ENCODE data around the gene ZDBF2. TPM values are rescaled to one million over a fixed set of nuclear protein-coding genes. Genes with fewer than 3 reads are reported as not detected.

ZDBF2 gene
- total RNA-seq, 1 experiment from 2014 or later, result 31.8 TPM

- Histone ChIP-seq H2AFZ (ENCODE audit: low read length) (no peak overlapping the region), H3K4me2 (ENCODE audit: insufficient read depth, insufficient read length, low read length) (peak overlapping the region; percentile 94), H3K4me1 (ENCODE audit: insufficient read depth, low read length) (no peaks in the 10 kb centered on the region), H3T11ph (ENCODE audit: low read length) (no peak overlapping the region), H2BK20ac (ENCODE audit: low read depth, low read length, poor library complexity, severe bottlenecking) (no peak overlapping the region), H2BK15ac (ENCODE audit: low read depth, low read length) (no peak overlapping the region), H3K23me2 (ENCODE audit: insufficient read length, low read depth, low read length, poor library complexity, severe bottlenecking) (peaks cover 11% of the 10 kb centered on the region), H2BK5ac (ENCODE audit: insufficient read length, low read length) (no peak overlapping the region), H4K91ac (ENCODE audit: insufficient read length, low read depth, low read length) (no peak overlapping the region), H2BK120ac (ENCODE audit: low read depth, low read length, poor library complexity, severe bottlenecking) (no peak overlapping the region), H4K20me1 (ENCODE audit: control insufficient read depth, insufficient read depth, insufficient read length) (no peaks in the 10 kb centered on the region), H4K8ac (replicated peaks; ENCODE audit: insufficient read length, low read depth, low read length) (no peak overlapping the region), H3K9me3 (ENCODE audit: control insufficient read depth, low read depth, low read length) (no peaks in the 10 kb centered on the region), H3K79me1 (ENCODE audit: insufficient read depth, low read depth, low read length, poor library complexity, severe bottlenecking) (peaks cover 4% of the 10 kb centered on the region), H4K5ac (ENCODE audit: insufficient read length, low read depth, low read length) (no peak overlapping the region), H2BK12ac (ENCODE audit: insufficient read length, low read depth, low read length) (no peak overlapping the region), H3K56ac (ENCODE audit: insufficient read length, low read depth, low read length) (no peak overlapping the region), H3K27me3 (ENCODE audit: insufficient read depth, low read length) (no peaks in the 10 kb centered on the region), H3K9ac (ENCODE audit: extremely low read depth, insufficient read length, low read length) (peak overlapping the region; percentile 62), H3K23ac (ENCODE audit: insufficient read length, low read depth, low read length) (no peak overlapping the region), H3K14ac (ENCODE audit: insufficient read depth, low read length) (no peak overlapping the region), H3K18ac (ENCODE audit: insufficient read length, low read depth, low read length) (no peak overlapping the region), H3K79me2 (ENCODE audit: insufficient read depth, low read length) (peaks cover 8% of the 10 kb centered on the region; the same call in 1 of the 2 replicates), H3K27ac (ENCODE audit: insufficient read length, low read depth, low read length) (no peak overlapping the region), H2AK5ac (ENCODE audit: insufficient read length, low read length) (no peak overlapping the region), H3K4ac (ENCODE audit: low read depth, low read length) (no peak overlapping the region)
- H3K27me3 Mint-ChIP-seq (ENCODE audit: low read depth), result peaks cover 9% of the 10 kb centered on the region
- no peak for DNase-seq
- WGBS (ENCODE audit: extremely low coverage, insufficient read length, low lambda C conversion rate), result no CpG with 5 or more reads among the region's 12 CpGs
- TF ChIP-seq CTCF (conservative IDR thresholded peaks at IDR 0.05), result no peak
- no peaks in the 10 kb centered on the region for H3K9me3 Mint-ChIP-seq
- peak overlapping the region; percentile 82 to 90 for H3K4me3 Mint-ChIP-seq
- peak overlapping the region in 2 of 3 experiments; percentile 37 to 83; a peak in 1 of 7 replicates for H3K27ac Mint-ChIP-seq
- peaks cover 2 to 7% (median 4%) of the 10 kb centered on the region in 3 experiments; a peak in 6 of 7 replicates for H3K36me3 Mint-ChIP-seq (ENCODE audit: insufficient read depth in 1 of 3, low read depth in 3 of 3)
- H3K4me1 Mint-ChIP-seq, result peaks cover 42 to 43% of the 10 kb centered on the region in 2 experiments
Measured at GRCh38 chr2:206276169-206276942, 1.9 kb downstream of the ZDBF2 start.

Measured in H9 (cell line).